GM18870 (cell line): ENCODE results near the gene SYNJ1.

Experiments used
- ATAC-seq: cut with Tn5 transposase; IDR thresholded peaks from one replicate; pipeline ENCODE4 v1.9.1; 2021; ENCODE audit warnings: moderate library complexity; ENCODE audit not compliant: unreplicated experiment

Gene SYNJ1

DNA sequence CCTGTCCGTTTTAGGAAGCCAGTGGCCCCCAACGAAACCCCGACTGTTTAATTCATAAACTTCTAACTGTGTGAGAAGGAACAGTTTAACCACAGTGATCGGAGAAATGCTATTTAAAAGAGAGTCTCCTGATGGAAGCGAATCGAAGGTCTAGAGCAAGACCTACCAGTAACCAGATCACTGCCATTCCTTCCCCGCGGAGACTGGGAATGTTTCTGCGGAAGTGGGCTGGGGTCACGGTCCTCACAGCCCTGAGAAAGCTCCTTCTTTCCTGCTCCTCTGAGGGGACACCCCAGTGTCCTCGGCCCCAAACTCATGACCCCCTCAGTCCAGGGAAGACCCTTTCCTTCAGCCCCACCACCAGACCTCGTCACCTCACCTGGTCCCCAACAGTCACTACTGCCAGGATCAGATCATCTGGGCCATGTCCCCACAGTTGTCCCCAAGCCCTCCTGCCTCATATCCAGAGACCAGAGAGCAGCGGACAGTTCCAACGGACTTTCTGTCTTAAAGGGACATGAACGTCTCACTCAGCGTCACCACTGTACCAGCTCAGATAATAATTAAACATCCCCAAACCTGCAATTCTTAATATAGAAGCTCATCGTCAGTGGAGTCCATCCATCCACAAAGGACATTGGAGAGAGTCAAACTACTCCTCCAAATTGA is 142.6 kb downstream of the SYNJ1 start, which contains the start of gene TCP10L:
TSS of gene TCP10L (minus strand) at position 482 of the 669 bp plus-strand sequence. CDS start 1,219 bp downstream, outside the sequence.
- ATAC-seq: no peak

DNA sequence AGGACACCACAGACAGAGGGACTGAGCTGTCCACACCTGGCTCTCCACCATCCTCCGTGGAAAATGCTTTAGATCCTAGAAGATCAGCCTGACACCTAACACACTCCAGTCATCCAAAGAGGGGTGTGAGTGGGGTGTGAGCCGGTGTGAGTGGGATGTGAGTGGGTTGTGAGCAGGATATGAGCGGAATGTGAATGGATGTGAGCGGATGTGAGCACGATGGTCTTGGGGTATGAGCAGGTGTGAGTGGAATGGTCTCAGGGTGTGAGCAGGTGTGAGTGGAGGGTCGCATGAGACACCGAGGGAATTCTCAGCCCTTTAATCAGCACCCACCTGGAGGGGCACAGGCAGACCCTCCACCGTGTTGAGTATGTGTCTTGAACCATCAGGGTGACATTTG is 143.3 kb downstream of the SYNJ1 start:
- ATAC-seq: no peak

DNA sequence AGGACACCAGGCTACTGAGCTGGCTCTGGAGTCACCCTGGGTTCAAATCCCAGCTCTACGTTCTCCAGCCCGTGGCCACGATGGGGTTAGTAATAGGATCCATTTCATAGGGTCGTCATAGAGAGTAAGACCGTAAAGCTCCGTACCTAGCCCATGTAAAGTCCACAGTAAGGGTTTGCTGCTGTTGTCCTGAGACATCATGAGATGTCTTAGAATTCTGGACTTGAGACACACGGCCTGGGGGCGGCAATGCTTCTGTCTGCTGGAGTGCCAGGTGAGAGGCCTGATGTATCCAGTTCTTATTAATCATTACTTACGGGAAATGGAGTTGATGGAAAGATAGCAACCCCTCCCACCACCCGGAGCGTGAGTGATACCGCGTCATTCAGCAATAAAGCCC is 146.1 kb downstream of the SYNJ1 start:
- ATAC-seq: no peak

DNA sequence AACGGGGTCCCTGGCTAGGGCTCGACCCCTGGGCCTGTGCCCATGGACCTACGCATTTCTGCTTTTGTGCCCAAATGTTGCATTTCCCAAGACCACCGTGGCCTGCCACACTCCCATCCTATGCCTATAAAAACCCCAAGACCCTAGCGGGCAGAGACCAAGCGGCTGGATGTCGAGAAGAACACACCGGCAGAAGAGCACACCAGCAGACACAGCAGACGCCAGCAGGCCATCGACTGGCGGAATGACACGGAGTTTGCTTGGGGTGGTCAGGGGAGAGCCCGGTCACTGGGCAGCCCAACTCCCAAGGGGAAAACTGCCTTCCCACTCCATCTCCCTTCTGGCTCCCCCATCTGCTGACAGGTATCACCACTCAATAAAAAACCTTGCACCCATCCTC is 146.9 kb downstream of the SYNJ1 start:
- ATAC-seq: no peak
